ENCODE results near the gene PAK5. TPM values are rescaled to one million over a fixed set of nuclear protein-coding genes. Genes with fewer than 3 reads are reported as not detected.

The PAK5 gene
- total and polyA plus RNA-seq, 12 donors, result 0.04 TPM; not detected in 11

GRCh38 chr20:9575836-9576235 lies 263.0 kb downstream of the PAK5 start:
- no peak for TF ChIP-seq CTCF (IDR thresholded peaks at IDR 0.05)
- WGBS, 2 donors, result 93% methylated on average over 1 of the region's 1 CpG
- Histone ChIP-seq H3K27ac (no peak overlapping the region), H3K4me1 (no peaks in the 10 kb centered on the region), H3K36me3 (no peaks in the 10 kb centered on the region), H3K27me3 (peaks cover 0 to 52% (median 27%) of the 10 kb centered on the region in 7 donors), H3K4me3 (no peak overlapping the region), H3K9me3 (no peaks in the 10 kb centered on the region)
- ATAC-seq, result no peak
- intact Hi-C loops (cut with DNase I), result no loop called here
- DNase-seq, result no peak

GRCh38 chr20:9574776-9575175 lies 264.1 kb downstream of the PAK5 start:
- no peak overlapping the region for H3K4me3 ChIP-seq
- ATAC-seq (no peak), DNase-seq (no peak)
- peaks cover 0 to 52% (median 27%) of the 10 kb centered on the region in 7 donors for H3K27me3 ChIP-seq
- H3K9me3 ChIP-seq, result no peaks in the 10 kb centered on the region
- no peak for TF ChIP-seq CTCF (IDR thresholded peaks at IDR 0.05)
- WGBS, 2 donors, result 68 to 72% methylated on average over 3 of the region's 3 CpGs
- H3K27ac ChIP-seq, result no peak overlapping the region
- no peaks in the 10 kb centered on the region for H3K4me1 ChIP-seq
- H3K36me3 ChIP-seq, result no peaks in the 10 kb centered on the region
- intact Hi-C loops (cut with DNase I), result no loop called here

- Histone ChIP-seq H3K4me3 (no peak overlapping the region), H3K4me1 (no peaks in the 10 kb centered on the region), H3K9me3 (no peaks in the 10 kb centered on the region), H3K27ac (no peak overlapping the region), H3K36me3 (no peaks in the 10 kb centered on the region), H3K27me3 (peaks cover 0 to 52% (median 27%) of the 10 kb centered on the region in 7 donors)
- TF ChIP-seq CTCF (IDR thresholded peaks at IDR 0.05), result no peak
- ATAC-seq, result no peak
- intact Hi-C loops (cut with DNase I), result no loop called here
- no peak for DNase-seq
- 41 to 47% methylated on average over 7 of the region's 7 CpGs for WGBS, 2 donors
Observed at GRCh38 chr20:9574181-9574580, 264.7 kb downstream of the PAK5 start.

- Histone ChIP-seq H3K27me3 (peaks cover 0 to 53% (median 31%) of the 10 kb centered on the region in 7 donors), H3K36me3 (no peaks in the 10 kb centered on the region), H3K9me3 (no peaks in the 10 kb centered on the region), H3K4me3 (no peak overlapping the region), H3K27ac (no peak overlapping the region), H3K4me1 (no peaks in the 10 kb centered on the region)
- 40 to 41% methylated on average over 13 of the region's 13 CpGs for WGBS, 2 donors
- TF ChIP-seq CTCF (IDR thresholded peaks at IDR 0.05), result no peak
- ATAC-seq, result no peak
- intact Hi-C loops (cut with DNase I), result no loop called here
- DNase-seq, result no peak
Observed at GRCh38 chr20:9573335-9574151, 265.3 kb downstream of the PAK5 start.
